WTC11 (cell line): ENCODE data around the gene KIRREL3. TPM values are rescaled to one million over a fixed set of nuclear protein-coding genes. Genes with fewer than 3 reads are reported as not detected.

Experiments
- ATAC-seq: fragments of 200-7000 bp; cut with Tn5 transposase; 2 replicates; pipeline ENCODE4 v1.10.0; 2021; ENCODE audit warnings: mild to moderate bottlenecking, moderate library complexity
- CTCF ChIA-PET: fragments of 300-600 bp; sonication (Branson Sonifier 250); formaldehyde crosslinking; loops from one replicate; lab custom pipeline; 2021; ENCODE audit warnings: antibody characterized with exemption; lab: Charles Lee
- POLR2A ChIA-PET: fragments of 350-600 bp; sonication (Branson Sonifier 250); formaldehyde crosslinking; loops from one replicate; lab custom pipeline; 2021; ENCODE audit warnings: antibody characterized with exemption; lab: Charles Lee
- DNase-seq: peaks from one replicate; pipeline ENCODE4 v3.0.0; 2021; ENCODE audit warnings: low spot score
- H3K27ac Mint-ChIP-seq: 2 replicates; pipeline ENCODE4 v1.8.0; 2021; ENCODE audit warnings: mixed read lengths
- H3K27me3 Mint-ChIP-seq: 2 replicates; pipeline ENCODE4 v1.8.0; 2021; ENCODE audit warnings: low read depth, mild to moderate bottlenecking, moderate library complexity, mixed read lengths
- H3K36me3 Mint-ChIP-seq: 2 replicates; pipeline ENCODE4 v1.8.0; 2021; ENCODE audit warnings: mixed read lengths
- H3K4me1 Mint-ChIP-seq: 2 replicates; pipeline ENCODE4 v1.8.0; 2022; ENCODE audit warnings: mixed read lengths
- H3K4me3 Mint-ChIP-seq: 2 replicates; pipeline ENCODE4 v1.8.0; 2021; ENCODE audit warnings: mild to moderate bottlenecking, moderate library complexity, mixed read lengths
- H3K9me3 Mint-ChIP-seq: 2 replicates; pipeline ENCODE4 v1.8.0; 2021; ENCODE audit warnings: mixed read lengths
- ATF1 ChIP-seq: sonication (generic); formaldehyde crosslinking; IDR thresholded peaks from 2 replicates; pipeline ENCODE4 v1.8.1; 2023; ENCODE audit warnings: mild to moderate bottlenecking, moderate library complexity, missing genetic modification reagents
- CBFB ChIP-seq: sonication (generic); formaldehyde crosslinking; IDR thresholded peaks from 2 replicates; pipeline ENCODE4 v1.8.1; 2022; ENCODE audit warnings: mild to moderate bottlenecking, low read depth, missing genetic modification reagents
- CREB1 ChIP-seq: sonication (generic); formaldehyde crosslinking; IDR thresholded peaks from 2 replicates; pipeline ENCODE4 v1.8.0; 2023; ENCODE audit warnings: mild to moderate bottlenecking, missing genetic modification reagents
- FOXP1 ChIP-seq: sonication (generic); formaldehyde crosslinking; IDR thresholded peaks from 2 replicates; pipeline ENCODE4 v1.8.0; 2022; ENCODE audit warnings: missing genetic modification reagents, mild to moderate bottlenecking, moderate library complexity, borderline replicate concordance
- GTF2I ChIP-seq: fragments of 250-450 bp; sonication (Bioruptor Pico); conservative IDR thresholded peaks from 2 replicates; pipeline ENCODE4 v1.4.0; 2021; ENCODE audit warnings: mild to moderate bottlenecking
- JUN ChIP-seq: sonication (generic); formaldehyde crosslinking; IDR thresholded peaks from 2 replicates; pipeline ENCODE4 v1.8.0; 2023; ENCODE audit warnings: mild to moderate bottlenecking, missing genetic modification reagents
- MYBL2 ChIP-seq: sonication (generic); formaldehyde crosslinking; IDR thresholded peaks from 2 replicates; pipeline ENCODE4 v1.8.1; 2023; ENCODE audit warnings: mild to moderate bottlenecking, moderate library complexity, missing genetic modification reagents
- NFE2L1 ChIP-seq: sonication (generic); formaldehyde crosslinking; IDR thresholded peaks from 2 replicates; pipeline ENCODE4 v1.8.1; 2023; ENCODE audit warnings: missing genetic modification reagents
- NFYB ChIP-seq: sonication (generic); formaldehyde crosslinking; conservative IDR thresholded peaks from 2 replicates; pipeline ENCODE4 v1.8.0; 2022; ENCODE audit warnings: low read depth, missing genetic modification reagents
- NR2C2 ChIP-seq: sonication (generic); formaldehyde crosslinking; IDR thresholded peaks from 2 replicates; pipeline ENCODE4 v1.8.0; 2022; ENCODE audit warnings: mild to moderate bottlenecking, missing genetic modification reagents
- NR3C1 ChIP-seq: sonication (generic); formaldehyde crosslinking; conservative IDR thresholded peaks from 2 replicates; pipeline ENCODE4 v1.8.1; 2023; ENCODE audit warnings: low read depth, mild to moderate bottlenecking, missing genetic modification reagents
- OVOL2 ChIP-seq: fragments of 250-450 bp; sonication (Bioruptor Pico); IDR thresholded peaks from 2 replicates; pipeline ENCODE4 v1.9.0; 2021; ENCODE audit warnings: mild to moderate bottlenecking, borderline replicate concordance
- SMAD3 ChIP-seq: sonication (generic); formaldehyde crosslinking; IDR thresholded peaks from 2 replicates; pipeline ENCODE4 v1.8.0; 2022; ENCODE audit warnings: missing genetic modification reagents, mild to moderate bottlenecking, borderline replicate concordance
- SMAD4 ChIP-seq: sonication (generic); formaldehyde crosslinking; IDR thresholded peaks from 2 replicates; pipeline ENCODE4 v1.8.0; 2022; ENCODE audit warnings: mild to moderate bottlenecking, missing genetic modification reagents
- SP1 ChIP-seq: sonication (generic); formaldehyde crosslinking; conservative IDR thresholded peaks from 2 replicates; pipeline ENCODE4 v1.8.1; 2022; ENCODE audit warnings: missing genetic modification reagents
- TEAD1 ChIP-seq: sonication (generic); formaldehyde crosslinking; IDR thresholded peaks from 2 replicates; pipeline ENCODE4 v1.8.0; 2022; ENCODE audit warnings: mild to moderate bottlenecking, missing genetic modification reagents
- TP53 ChIP-seq: sonication (generic); formaldehyde crosslinking; IDR thresholded peaks from 2 replicates; pipeline ENCODE4 v1.8.1; 2023; ENCODE audit warnings: mild to moderate bottlenecking, missing genetic modification reagents
- ZBTB21 ChIP-seq: sonication (generic); formaldehyde crosslinking; IDR thresholded peaks from 2 replicates; pipeline ENCODE4 v1.8.1; 2023; ENCODE audit warnings: mild to moderate bottlenecking, missing genetic modification reagents, borderline replicate concordance
- ZNF138 ChIP-seq: sonication (generic); formaldehyde crosslinking; conservative IDR thresholded peaks from 2 replicates; pipeline ENCODE4 v1.8.1; 2022; ENCODE audit warnings: mild to moderate bottlenecking, moderate library complexity, missing genetic modification reagents
- ZNF396 ChIP-seq: fragments of 250-450 bp; sonication (Bioruptor Pico); IDR thresholded peaks from 2 replicates; pipeline ENCODE4 v1.8.0; 2021; ENCODE audit warnings: mild to moderate bottlenecking, moderate library complexity, borderline replicate concordance
- total RNA-seq: library from RNA; stranded (reverse); gene quantifications from 3 replicates; pipeline ENCODE4 v1.2.3, GENCODE V29; 2021
- TF ChIP-seq, protein P1 (sequence below): fragments of 250-450 bp; sonication (Bioruptor Pico); IDR thresholded peaks from 2 replicates; pipeline ENCODE4 v1.9.0; 2021; ENCODE audit warnings: mild to moderate bottlenecking
- TF ChIP-seq, protein P2 (sequence below): sonication (generic); formaldehyde crosslinking; IDR thresholded peaks from 2 replicates; pipeline ENCODE4 v1.8.1; 2023; ENCODE audit warnings: mild to moderate bottlenecking, missing genetic modification reagents, moderate library complexity
- TF ChIP-seq, protein P3 (sequence below): sonication (generic); formaldehyde crosslinking; IDR thresholded peaks from 2 replicates; pipeline ENCODE4 v1.8.1; 2022; ENCODE audit warnings: missing genetic modification reagents, borderline replicate concordance
- TF ChIP-seq, protein P4 (sequence below): fragments of 250-450 bp; sonication (Bioruptor Pico); IDR thresholded peaks from 2 replicates; pipeline ENCODE4 v1.8.0; 2021; ENCODE audit warnings: mild to moderate bottlenecking
- TF ChIP-seq, protein P5 (sequence below): sonication (generic); formaldehyde crosslinking; IDR thresholded peaks from 2 replicates; pipeline ENCODE4 v1.8.0; 2022; ENCODE audit warnings: mild to moderate bottlenecking, missing genetic modification reagents
- TF ChIP-seq, protein P6 (sequence below): sonication (generic); formaldehyde crosslinking; IDR thresholded peaks from 2 replicates; pipeline ENCODE4 v1.8.1; 2022; ENCODE audit warnings: low read depth, missing genetic modification reagents, borderline replicate concordance
- TF ChIP-seq, protein P7 (sequence below): sonication (generic); formaldehyde crosslinking; IDR thresholded peaks from 2 replicates; pipeline ENCODE4 v1.8.1; 2022; ENCODE audit warnings: mild to moderate bottlenecking, moderate library complexity, missing genetic modification reagents

KIRREL3 gene
- total RNA-seq, 1 experiment from 2014 or later, result 0.59 TPM

DNA sequence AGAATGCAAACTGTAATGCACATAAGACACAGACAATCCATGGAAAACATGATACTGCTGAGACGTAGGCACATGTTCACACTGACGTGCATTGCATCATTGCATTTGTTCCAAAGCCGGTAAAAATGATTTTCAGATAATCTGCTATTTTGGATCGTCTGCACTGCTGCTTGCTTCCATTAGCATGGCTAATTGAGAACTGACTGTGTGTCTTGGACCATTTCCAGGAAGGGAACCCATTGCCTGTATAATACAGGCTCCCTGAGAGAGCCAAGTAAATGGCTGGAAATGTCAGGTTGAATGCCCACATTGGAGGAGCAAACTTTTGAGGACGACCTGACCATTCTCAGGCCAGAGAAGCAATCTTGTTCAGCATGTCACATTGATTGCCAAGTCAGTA lies 340.2 kb downstream of the KIRREL3 start:
- Mint-ChIP-seq H3K27me3 (peaks cover 61% of the 10 kb centered on the region), H3K27ac (no peak overlapping the region), H3K36me3 (0 out of 2 replicates have a peak, but pooled peaks cover 3% of the 10 kb centered on the region), H3K4me1 (peaks cover 43% of the 10 kb centered on the region), H3K9me3 (peaks cover 3% of the 10 kb centered on the region; the same call in 1 of the 2 replicates), H3K4me3 (no peak overlapping the region)
- no peak for DNase-seq
- TF ChIP-seq TP53 (CRISPR knock-in tag), result no peak
- TF ChIP-seq ZBTB21 (CRISPR knock-in tag), result no peak
- no peak for ATAC-seq
- POLR2A ChIA-PET, result no interaction called here
- CTCF ChIA-PET, result no interaction called here

DNA sequence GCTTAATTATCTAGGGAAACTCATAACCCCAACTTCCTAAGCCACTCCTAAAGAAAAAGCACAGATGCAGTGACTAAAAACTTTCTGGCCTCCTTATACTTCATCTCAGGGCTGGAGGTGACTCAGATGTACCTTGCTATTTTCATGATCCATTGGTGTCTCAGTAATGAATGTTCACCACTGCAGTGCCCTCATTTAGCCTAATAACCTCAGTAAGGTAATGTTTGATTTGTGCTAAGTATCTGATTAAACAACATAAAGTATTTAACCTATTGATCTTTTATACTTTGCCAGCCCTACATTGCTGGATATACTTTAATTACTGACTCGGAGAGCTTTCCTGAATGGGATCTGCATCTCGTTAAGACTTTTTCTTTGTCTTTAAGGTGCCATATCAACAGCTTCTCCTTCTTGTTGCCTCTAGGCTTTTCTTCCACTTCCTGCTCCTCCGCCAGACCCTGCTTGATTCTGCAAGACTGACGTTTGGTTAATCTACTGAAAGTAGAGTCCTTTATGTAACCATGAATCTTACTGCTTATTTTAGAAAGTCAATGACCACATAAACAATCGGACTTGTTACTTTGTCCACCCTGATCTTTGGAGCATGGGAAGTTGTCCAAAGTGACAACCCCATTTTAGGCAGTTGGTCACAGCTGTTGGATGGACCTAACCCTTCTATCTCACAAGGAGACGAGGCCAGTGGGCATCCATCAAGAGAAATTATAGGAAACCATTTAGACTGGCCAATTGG lies 342.1 kb downstream of the KIRREL3 start:
- ChIA-PET CTCF (interaction anchor here (0.9 kb wide), 1 partner anchor 51 kb away, joined by 3 read pairs; no protein-coding TSS in a partner anchor), POLR2A (no interaction called here)
- DNase-seq (no peak), ATAC-seq (no peak)
- Mint-ChIP-seq H3K4me3 (no peak overlapping the region), H3K9me3 (peaks cover 3% of the 10 kb centered on the region; the same call in 1 of the 2 replicates), H3K27ac (no peak overlapping the region), H3K4me1 (peaks cover 47% of the 10 kb centered on the region), H3K36me3 (0 out of 2 replicates have a peak, but pooled peaks cover 3% of the 10 kb centered on the region), H3K27me3 (peaks cover 47% of the 10 kb centered on the region)
- TF ChIP-seq SP1 (CRISPR knock-in tag) (no peak), NR3C1 (no peak), SMAD3 (no peak), FOXP1 (no peak), NFE2L1 (no peak), CBFB (CRISPR knock-in tag) (no peak), CREB1 (CRISPR knock-in tag) (no peak), SMAD4 (no peak), NR2C2 (CRISPR knock-in tag) (no peak), GTF2I (CRISPR knock-in tag) (no peak)
- TF ChIP-seq, protein P1, sequence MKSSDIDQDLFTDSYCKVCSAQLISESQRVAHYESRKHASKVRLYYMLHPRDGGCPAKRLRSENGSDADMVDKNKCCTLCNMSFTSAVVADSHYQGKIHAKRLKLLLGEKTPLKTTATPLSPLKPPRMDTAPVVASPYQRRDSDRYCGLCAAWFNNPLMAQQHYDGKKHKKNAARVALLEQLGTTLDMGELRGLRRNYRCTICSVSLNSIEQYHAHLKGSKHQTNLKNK (CRISPR knock-in tag), result no peak

DNA sequence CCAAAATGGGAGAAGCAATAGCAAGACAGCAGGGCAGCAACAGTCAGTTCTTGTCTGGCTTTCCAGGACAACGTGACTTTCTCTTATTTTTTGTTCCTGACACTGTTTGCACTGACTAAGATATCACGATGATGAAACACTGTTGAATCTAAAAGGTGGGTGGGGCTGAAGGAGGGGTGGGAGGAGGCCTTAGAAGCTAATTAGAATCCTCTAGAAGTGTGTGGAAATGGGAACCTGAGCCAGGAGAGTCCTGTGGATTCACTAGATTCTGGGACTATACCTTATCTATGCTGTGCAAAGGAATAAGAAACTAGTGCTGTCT lies 344.8 kb downstream of the KIRREL3 start:
- H3K4me1 Mint-ChIP-seq, result peaks cover 32% of the 10 kb centered on the region
- peaks cover 20% of the 10 kb centered on the region for H3K27me3 Mint-ChIP-seq
- DNase-seq (no peak), ATAC-seq (no peak)
- no peaks in the 10 kb centered on the region for H3K9me3 Mint-ChIP-seq
- ChIA-PET CTCF (interaction anchor here (0.6 kb wide), 1 partner anchor 136 kb away, joined by 3 read pairs; no protein-coding TSS in a partner anchor), POLR2A (no interaction called here)
- no peaks in the 10 kb centered on the region for H3K36me3 Mint-ChIP-seq
- TF ChIP-seq, protein P2, sequence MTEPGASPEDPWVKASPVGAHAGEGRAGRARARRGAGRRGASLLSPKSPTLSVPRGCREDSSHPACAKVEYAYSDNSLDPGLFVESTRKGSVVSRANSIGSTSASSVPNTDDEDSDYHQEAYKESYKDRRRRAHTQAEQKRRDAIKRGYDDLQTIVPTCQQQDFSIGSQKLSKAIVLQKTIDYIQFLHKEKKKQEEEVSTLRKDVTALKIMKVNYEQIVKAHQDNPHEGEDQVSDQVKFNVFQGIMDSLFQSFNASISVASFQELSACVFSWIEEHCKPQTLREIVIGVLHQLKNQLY (CRISPR knock-in tag), result no peak
- TF ChIP-seq, protein P3, sequence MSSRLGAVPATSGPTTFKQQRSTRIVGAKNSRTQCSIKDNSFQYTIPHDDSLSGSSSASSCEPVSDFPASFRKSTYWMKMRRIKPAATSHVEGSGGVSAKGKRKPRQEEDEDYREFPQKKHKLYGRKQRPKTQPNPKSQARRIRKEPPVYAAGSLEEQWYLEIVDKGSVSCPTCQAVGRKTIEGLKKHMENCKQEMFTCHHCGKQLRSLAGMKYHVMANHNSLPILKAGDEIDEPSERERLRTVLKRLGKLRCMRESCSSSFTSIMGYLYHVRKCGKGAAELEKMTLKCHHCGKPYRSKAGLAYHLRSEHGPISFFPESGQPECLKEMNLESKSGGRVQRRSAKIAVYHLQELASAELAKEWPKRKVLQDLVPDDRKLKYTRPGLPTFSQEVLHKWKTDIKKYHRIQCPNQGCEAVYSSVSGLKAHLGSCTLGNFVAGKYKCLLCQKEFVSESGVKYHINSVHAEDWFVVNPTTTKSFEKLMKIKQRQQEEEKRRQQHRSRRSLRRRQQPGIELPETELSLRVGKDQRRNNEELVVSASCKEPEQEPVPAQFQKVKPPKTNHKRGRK (CRISPR knock-in tag), result no peak
- TF ChIP-seq OVOL2 (CRISPR knock-in tag), result no peak
- no peak for TF ChIP-seq JUN (CRISPR knock-in tag)
- TF ChIP-seq NFE2L1, result no peak
- TF ChIP-seq, protein P4, sequence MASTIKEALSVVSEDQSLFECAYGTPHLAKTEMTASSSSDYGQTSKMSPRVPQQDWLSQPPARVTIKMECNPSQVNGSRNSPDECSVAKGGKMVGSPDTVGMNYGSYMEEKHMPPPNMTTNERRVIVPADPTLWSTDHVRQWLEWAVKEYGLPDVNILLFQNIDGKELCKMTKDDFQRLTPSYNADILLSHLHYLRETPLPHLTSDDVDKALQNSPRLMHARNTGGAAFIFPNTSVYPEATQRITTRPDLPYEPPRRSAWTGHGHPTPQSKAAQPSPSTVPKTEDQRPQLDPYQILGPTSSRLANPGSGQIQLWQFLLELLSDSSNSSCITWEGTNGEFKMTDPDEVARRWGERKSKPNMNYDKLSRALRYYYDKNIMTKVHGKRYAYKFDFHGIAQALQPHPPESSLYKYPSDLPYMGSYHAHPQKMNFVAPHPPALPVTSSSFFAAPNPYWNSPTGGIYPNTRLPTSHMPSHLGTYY (CRISPR knock-in tag), result no peak
- no peak for TF ChIP-seq ZNF138
- TF ChIP-seq TEAD1 (CRISPR knock-in tag), result no peak
- TF ChIP-seq, protein P5, sequence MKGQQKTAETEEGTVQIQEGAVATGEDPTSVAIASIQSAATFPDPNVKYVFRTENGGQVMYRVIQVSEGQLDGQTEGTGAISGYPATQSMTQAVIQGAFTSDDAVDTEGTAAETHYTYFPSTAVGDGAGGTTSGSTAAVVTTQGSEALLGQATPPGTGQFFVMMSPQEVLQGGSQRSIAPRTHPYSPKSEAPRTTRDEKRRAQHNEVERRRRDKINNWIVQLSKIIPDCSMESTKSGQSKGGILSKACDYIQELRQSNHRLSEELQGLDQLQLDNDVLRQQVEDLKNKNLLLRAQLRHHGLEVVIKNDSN (CRISPR knock-in tag), result no peak
- no peak for TF ChIP-seq ZNF396 (CRISPR knock-in tag)
- TF ChIP-seq, protein P6, sequence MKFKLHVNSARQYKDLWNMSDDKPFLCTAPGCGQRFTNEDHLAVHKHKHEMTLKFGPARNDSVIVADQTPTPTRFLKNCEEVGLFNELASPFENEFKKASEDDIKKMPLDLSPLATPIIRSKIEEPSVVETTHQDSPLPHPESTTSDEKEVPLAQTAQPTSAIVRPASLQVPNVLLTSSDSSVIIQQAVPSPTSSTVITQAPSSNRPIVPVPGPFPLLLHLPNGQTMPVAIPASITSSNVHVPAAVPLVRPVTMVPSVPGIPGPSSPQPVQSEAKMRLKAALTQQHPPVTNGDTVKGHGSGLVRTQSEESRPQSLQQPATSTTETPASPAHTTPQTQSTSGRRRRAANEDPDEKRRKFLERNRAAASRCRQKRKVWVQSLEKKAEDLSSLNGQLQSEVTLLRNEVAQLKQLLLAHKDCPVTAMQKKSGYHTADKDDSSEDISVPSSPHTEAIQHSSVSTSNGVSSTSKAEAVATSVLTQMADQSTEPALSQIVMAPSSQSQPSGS (CRISPR knock-in tag), result no peak
- TF ChIP-seq, protein P7, sequence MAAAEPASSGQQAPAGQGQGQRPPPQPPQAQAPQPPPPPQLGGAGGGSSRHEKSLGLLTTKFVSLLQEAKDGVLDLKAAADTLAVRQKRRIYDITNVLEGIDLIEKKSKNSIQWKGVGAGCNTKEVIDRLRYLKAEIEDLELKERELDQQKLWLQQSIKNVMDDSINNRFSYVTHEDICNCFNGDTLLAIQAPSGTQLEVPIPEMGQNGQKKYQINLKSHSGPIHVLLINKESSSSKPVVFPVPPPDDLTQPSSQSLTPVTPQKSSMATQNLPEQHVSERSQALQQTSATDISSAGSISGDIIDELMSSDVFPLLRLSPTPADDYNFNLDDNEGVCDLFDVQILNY, result no peak
- no peak for TF ChIP-seq MYBL2 (CRISPR knock-in tag)
- TF ChIP-seq NR2C2 (CRISPR knock-in tag), result no peak
- no peak for TF ChIP-seq NFYB (CRISPR knock-in tag)
- no peak for TF ChIP-seq ATF1 (CRISPR knock-in tag)
- H3K4me3 Mint-ChIP-seq, result no peak overlapping the region
- H3K27ac Mint-ChIP-seq, result no peak overlapping the region
